Large intestine (tissue), 3 donors: ENCODE results near the gene PTPN18. TPM values are rescaled to one million over a fixed set of nuclear protein-coding genes. Genes with fewer than 3 reads are reported as not detected.
"Not testable (repeated sequence)": the region's sequence is repeated elsewhere in the genome, so short reads cannot be mapped to it uniquely, and the experiment has no call there.

ENCODE experiments used
- DNase-seq, 2 donors: peaks; one replicate each; pipeline versions ENCODE4 v3.0.0 to v3.0.0-alpha.2; 2013
- H3K27ac ChIP-seq: one replicate; pipeline ENCODE4 v1.5.1; 2013; ENCODE audit warnings: low read length
- H3K27me3 ChIP-seq: 2 replicates; pipeline ENCODE4 v1.6.1; 2013; ENCODE audit warnings: low read length; ENCODE audit not compliant: control insufficient read depth, insufficient read depth
- H3K36me3 ChIP-seq: 2 replicates; pipeline ENCODE4 v1.6.1; 2013; ENCODE audit warnings: low read length; ENCODE audit not compliant: control insufficient read depth, insufficient read depth
- H3K4me1 ChIP-seq: one replicate; pipeline ENCODE4 v1.6.1; 2013; ENCODE audit warnings: low read length; ENCODE audit not compliant: control insufficient read depth, insufficient read depth
- H3K4me3 ChIP-seq: one replicate; pipeline ENCODE4 v1.5.1; 2013; ENCODE audit warnings: low read length
- H3K9me3 ChIP-seq: one replicate; pipeline ENCODE4 v1.6.1; 2013; ENCODE audit warnings: mild to moderate bottlenecking, low read depth, low read length, moderate library complexity; ENCODE audit not compliant: control insufficient read depth
- WGBS: methylation state at CpG from one replicate; pipeline ENCODE4 v1.1.5; 2013; ENCODE audit warnings: low lambda C conversion rate; ENCODE audit not compliant: insufficient coverage; 5-methylcytosine and 5-hydroxymethylcytosine counted together
- polyA plus RNA-seq: library from polyadenylated mRNA; unstranded; fragments of 120-200 nt; gene quantifications from one replicate; pipeline ENCODE4 v1.2.1, GENCODE V29; 2013

The PTPN18 gene
- polyA plus RNA-seq, 1 donor, result 64.4 TPM

DNA sequence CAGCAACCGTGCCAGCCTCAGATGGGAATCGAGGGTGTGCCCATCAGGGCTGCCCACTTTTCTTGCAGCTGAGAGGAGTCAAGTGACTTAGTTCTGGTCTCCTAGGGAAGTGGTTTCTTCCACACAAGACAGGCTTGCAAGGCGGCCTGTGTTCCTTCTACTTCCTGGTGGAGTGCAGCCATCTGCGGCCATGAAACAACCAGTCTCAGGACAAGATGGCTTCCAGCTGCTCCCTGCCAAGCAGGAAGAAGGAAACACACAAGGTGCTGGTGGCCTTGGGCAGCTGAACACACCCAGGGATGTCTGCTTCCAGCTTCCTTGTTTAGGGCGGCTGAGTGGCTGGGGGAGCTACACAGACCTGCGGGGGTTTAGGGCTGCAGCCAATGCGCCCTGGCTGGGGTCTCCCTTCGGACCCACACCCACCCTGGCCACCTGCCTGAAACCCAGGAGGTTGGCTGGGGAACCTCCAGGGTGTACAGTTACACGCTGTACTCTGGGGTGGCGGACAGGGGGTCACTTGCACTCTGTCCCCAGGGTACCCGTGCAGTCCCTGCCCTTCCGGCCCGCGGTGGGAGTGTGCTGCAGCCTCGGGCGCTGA is 34.7 kb downstream of the PTPN18 start:
- Histone ChIP-seq H3K4me1 (peaks cover 6% of the 10 kb centered on the region), H3K9me3 (no peaks in the 10 kb centered on the region), H3K27me3 (no peaks in the 10 kb centered on the region), H3K36me3 (no peaks in the 10 kb centered on the region), H3K4me3 (peak overlapping the region; percentile 59), H3K27ac (peak overlapping the region; percentile 75)
- peak in 1 of 2 donors; percentile 30 for DNase-seq
- no CpG with 5 or more reads among the region's 16 CpGs for whole genome bisulfite sequencing

DNA sequence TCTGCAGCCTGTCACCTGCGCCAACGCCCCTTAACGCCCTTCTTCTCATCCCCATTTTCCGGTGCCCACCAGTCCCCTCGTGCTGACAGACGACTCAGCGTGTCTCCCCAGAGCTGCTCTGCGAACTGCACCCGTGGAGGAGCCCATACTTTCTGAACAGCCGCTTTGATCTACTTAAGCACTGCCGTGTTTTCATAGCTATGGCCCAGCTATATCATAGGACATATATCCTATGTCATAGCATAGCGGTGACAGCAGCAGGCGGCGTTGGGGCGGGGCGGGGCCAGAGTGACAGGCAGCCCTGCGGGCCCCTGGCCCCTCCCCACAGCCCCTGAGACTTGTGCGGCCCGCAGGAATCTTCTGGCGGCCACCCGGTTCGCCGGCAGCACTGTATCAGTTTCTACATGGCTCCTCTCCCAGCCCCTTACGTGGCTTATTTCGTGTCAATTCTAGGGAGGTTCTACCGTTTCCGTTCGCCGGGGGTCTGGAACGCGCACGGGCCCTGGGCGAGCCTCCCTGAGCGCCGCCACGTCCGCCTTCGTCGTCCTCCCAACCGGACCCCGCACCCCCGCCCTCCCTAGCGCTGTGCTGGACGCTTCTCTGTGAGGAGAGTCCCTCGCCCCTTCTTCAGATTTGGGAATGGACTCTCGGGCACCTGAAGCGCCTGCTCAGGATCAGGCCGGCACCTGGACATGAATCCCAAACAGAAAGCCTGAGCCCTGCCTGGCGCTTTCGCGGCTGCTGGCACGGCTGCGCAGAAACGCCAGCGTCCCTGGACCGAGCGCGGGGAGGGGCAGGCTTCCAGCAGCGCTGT is 35.4 kb downstream of the PTPN18 start:
- H3K9me3 ChIP-seq, result no peaks in the 10 kb centered on the region
- 0% methylated on average over 1 of the region's 59 CpGs for WGBS
- H3K4me3 ChIP-seq, result peak overlapping the region; percentile 59
- no peaks in the 10 kb centered on the region for H3K36me3 ChIP-seq
- peak; percentile 69 to 88 for DNase-seq
- no peaks in the 10 kb centered on the region for H3K27me3 ChIP-seq
- peak overlapping the region; percentile 75 for H3K27ac ChIP-seq
- peaks cover 6% of the 10 kb centered on the region for H3K4me1 ChIP-seq

DNA sequence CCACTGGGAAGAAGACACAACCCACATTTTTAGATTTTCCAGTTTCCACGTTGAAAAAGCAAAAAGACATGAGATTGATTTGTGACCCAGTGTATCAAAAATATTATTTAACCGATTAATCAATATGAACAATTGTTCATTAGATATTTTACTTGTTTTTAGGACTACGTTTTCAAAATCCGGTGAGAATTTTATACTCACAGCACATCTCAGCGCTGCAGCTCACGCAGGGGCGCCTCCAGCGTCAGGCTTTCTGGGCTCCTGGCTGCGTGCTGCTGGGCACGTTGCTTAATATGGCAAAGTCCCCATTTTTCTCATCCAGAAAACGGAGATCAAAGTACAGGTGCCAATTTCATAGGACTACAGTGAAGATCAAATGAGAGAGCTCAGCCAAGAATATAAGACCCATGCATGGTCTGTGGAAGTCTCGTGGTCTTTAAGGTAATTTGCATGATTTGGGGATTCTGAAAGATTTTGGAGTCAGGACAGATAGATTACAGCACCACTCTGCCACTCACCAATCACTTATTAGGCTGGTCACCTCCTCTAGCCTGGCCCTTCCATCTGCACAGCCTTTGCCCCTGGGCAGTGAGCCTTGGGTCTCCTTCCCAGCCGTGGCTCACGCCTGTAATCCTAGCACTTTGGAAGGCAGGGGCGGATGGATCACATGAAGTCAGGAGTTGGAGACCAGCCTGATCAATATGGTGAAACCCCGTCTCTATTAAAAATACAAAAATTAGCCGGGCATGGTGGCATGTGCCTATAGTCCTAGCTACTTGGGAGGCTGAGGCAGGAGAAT is 36.2 kb downstream of the PTPN18 start:
- H3K27ac ChIP-seq, result peak overlapping the region; percentile 75
- no peaks in the 10 kb centered on the region for H3K36me3 ChIP-seq
- WGBS, result no CpG with 5 or more reads among the region's 17 CpGs
- H3K27me3 ChIP-seq, result no peaks in the 10 kb centered on the region
- peak in 1 of 2 donors; percentile 53 for DNase-seq
- H3K4me3 ChIP-seq, result peak overlapping the region; percentile 59
- H3K4me1 ChIP-seq, result peaks cover 6% of the 10 kb centered on the region
- no peaks in the 10 kb centered on the region for H3K9me3 ChIP-seq

DNA sequence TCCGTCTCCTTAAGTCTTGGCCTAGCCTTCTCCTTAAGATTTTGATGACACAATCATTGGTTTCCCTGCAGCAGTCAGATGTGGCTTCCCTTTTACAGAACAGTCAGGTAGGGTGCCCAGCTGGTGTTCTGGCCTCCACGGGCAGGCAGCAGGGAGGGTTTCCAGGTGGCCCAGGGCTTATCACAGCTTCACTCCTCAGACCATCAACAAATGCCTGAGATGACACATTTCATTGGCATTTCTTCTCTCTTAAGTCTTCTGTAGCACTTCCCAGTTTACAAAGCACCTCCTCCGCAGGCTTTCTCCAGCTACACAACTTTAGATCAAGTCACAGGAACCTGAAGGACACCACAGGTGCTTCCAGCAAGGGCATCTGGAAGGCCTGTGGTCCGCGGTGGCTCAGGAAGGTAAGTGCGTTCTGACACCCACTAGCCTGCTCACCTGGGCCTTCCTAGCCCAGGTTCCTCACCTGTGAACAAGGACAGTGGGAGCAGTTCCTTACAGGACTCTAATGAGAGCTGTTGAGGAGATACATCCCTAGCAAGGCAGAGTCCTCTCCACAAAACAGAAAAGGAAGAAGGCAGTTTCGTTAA is 37.6 kb downstream of the PTPN18 start:
- Histone ChIP-seq H3K4me3 (no peak overlapping the region), H3K36me3 (no peaks in the 10 kb centered on the region), H3K4me1 (peaks cover 6% of the 10 kb centered on the region), H3K27ac (no peak overlapping the region), H3K27me3 (no peaks in the 10 kb centered on the region), H3K9me3 (no peaks in the 10 kb centered on the region)
- DNase-seq, result no peak
- no CpG with 5 or more reads among the region's 7 CpGs for whole genome bisulfite sequencing

DNA sequence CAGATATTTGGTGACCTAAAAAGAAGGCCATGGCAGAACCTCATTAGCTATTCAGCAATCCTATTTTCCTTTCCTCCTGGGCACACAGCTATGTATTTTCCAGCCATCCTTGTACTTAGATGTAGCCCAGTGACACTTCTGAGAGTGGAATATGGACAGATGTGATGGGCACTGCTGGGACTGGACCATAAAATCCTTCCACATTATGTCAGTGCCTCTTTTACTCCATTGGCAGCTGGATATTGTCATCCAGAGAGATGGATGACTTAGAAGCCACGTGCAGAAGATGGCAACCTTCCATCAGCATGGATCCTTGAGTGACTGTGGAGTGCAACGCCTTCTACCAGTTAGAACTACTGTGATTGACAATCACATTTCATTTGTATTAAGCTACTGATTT is 50.4 kb downstream of the PTPN18 start:
- not testable (repeated sequence) for H3K27ac ChIP-seq, H3K4me3 ChIP-seq, H3K36me3 ChIP-seq, DNase-seq, H3K27me3 ChIP-seq, H3K9me3 ChIP-seq, H3K4me1 ChIP-seq
- WGBS, result no CpG with 5 or more reads among the region's 2 CpGs

DNA sequence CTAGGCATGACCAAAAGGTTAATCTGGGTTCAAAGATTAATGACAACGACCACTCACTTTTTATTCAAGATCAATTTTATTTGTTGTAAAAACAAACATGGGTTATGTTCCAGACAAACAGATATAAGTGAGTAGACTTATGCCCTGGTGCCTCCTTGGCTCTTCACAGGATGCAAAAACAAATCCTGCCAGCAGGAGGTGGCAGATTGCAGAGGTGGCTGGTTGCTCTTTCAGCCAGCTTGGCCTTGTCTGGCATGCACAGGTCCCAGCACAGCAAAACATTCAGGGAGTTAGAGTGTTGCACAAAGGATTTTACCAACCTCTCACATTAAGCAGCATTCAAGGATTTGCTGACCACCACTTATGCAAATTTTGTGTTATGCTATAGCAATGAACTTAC is 60.8 kb downstream of the PTPN18 start:
- no CpG with 5 or more reads among the region's 1 CpG for WGBS

DNA sequence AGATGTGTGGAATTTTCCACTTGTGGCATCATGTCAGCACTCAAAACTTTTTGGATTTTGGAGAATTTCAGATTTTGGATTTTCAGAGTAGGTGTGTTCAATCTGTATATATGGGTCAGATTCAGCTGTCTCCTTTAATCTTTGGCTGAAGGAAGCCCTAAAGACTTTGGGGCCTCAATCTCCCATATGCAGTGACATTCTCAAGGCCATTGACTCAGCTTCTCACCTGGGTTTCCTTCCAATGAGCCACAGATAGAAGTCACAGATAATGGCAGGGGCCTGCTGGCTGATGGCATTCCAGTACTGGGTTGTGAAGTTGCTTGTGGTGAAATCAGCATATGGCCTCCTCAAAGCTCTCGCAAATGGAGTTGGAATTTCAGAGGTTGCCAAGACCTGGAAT is 63.0 kb downstream of the PTPN18 start:
- DNase-seq, H3K9me3 ChIP-seq, H3K27me3 ChIP-seq, H3K4me1 ChIP-seq, H3K27ac ChIP-seq, H3K4me3 ChIP-seq, H3K36me3 ChIP-seq: not testable (repeated sequence)
- WGBS, result no CpG with 5 or more reads among the region's 1 CpG

More for the DNA sequence above, 60.8 kb downstream of the PTPN18 start:
- not testable (repeated sequence) for H3K9me3 ChIP-seq, DNase-seq, H3K27ac ChIP-seq, H3K36me3 ChIP-seq, H3K27me3 ChIP-seq, H3K4me1 ChIP-seq, H3K4me3 ChIP-seq

Other genes starting within 250 kb of the PTPN18 start
- not detected for gene POTEF, start 226.8 kb upstream of the PTPN18 start, polyA plus RNA-seq
- 3.1 TPM for gene CCDC74B, start 210.9 kb upstream of the PTPN18 start, polyA plus RNA-seq
- gene SMPD4, start 174.5 kb upstream of the PTPN18 start, polyA plus RNA-seq, result 50.1 TPM
- 166 TPM for gene MZT2B, start 173.8 kb upstream of the PTPN18 start, polyA plus RNA-seq
- gene TUBA3E, start 157.6 kb upstream of the PTPN18 start, polyA plus RNA-seq, result 0.09 TPM
- 49.4 TPM for gene IMP4, start 13.2 kb upstream of the PTPN18 start, polyA plus RNA-seq
- 0.10 TPM for gene POTEI, start 153.3 kb downstream of the PTPN18 start, polyA plus RNA-seq
- gene CFC1B, start 165.2 kb downstream of the PTPN18 start, polyA plus RNA-seq, result 0.16 TPM
- 3.7 TPM for gene CFC1, start 243.5 kb downstream of the PTPN18 start, polyA plus RNA-seq